Adrenal gland (tissue), 5 donors: ENCODE results near the gene ITGBL1.

Experiments used
- POLR2A ChIP-seq, 2 donors: fragments of 450-650 bp; IDR thresholded peaks; one replicate each; pipeline ENCODE4 v1.6.1; 2017; ENCODE audit warnings: antibody characterized with exemption in 2 of 2, mild to moderate bottlenecking in 2 of 2, moderate library complexity in 1 of 2
- TF ChIP-seq, protein P1 (sequence below), 6 experiments: fragments of 450-650 bp in 4 of 6; fragments of 200-600 bp in 2 of 6; sonication (generic) in 1 of 6; IDR thresholded peaks; 1 replicate in 5 of 6; 2 replicates in 1 of 6; pipeline versions ENCODE4 v1.5.1 to v1.8.0; 2016 to 2021; ENCODE audit warnings: antibody characterized with exemption in 6 of 6, mild to moderate bottlenecking in 2 of 6, moderate library complexity in 1 of 6
- donor health status: DM: no; HTN: no; CAD: no.

DNA sequence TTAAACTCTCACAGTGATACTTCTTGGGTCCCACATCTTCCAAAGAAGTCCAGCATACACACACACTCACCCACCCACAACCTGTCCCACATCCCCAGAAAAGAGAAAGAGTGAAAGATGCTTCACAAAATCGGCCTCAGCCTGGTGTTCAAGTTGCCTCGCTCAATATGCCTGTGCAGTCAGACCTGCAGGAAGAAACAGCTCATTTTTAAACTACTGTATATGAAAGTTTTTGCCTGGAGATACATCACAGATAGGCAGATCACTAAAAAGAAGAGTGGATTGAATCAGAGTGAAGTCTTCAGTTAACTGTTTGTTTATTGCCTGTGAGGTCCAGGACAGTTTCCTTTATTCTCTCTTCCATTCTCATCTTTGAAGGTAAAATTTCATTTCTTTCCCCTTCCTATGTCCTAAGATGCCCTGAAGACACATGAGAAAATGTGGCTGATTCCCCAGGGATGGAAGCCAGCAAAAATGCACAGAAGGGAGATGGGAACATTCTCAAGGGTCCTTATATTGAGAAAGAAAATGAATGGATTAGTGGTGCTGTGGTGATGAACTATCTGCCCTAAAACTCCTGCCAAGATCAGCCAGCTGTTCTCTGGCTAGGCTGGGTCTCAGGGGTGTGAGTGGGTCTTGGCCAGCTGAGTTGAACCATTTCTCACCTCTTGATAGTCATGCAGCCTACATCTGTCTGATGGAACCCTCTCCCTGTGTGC lies 259.0 kb downstream of the ITGBL1 start:
- TF ChIP-seq, protein P1, sequence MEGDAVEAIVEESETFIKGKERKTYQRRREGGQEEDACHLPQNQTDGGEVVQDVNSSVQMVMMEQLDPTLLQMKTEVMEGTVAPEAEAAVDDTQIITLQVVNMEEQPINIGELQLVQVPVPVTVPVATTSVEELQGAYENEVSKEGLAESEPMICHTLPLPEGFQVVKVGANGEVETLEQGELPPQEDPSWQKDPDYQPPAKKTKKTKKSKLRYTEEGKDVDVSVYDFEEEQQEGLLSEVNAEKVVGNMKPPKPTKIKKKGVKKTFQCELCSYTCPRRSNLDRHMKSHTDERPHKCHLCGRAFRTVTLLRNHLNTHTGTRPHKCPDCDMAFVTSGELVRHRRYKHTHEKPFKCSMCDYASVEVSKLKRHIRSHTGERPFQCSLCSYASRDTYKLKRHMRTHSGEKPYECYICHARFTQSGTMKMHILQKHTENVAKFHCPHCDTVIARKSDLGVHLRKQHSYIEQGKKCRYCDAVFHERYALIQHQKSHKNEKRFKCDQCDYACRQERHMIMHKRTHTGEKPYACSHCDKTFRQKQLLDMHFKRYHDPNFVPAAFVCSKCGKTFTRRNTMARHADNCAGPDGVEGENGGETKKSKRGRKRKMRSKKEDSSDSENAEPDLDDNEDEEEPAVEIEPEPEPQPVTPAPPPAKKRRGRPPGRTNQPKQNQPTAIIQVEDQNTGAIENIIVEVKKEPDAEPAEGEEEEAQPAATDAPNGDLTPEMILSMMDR (IDR thresholded peaks at IDR 0.05) = no peak
- no peak for TF ChIP-seq POLR2A (IDR thresholded peaks at IDR 0.05)
